NCI-H2196 treated with DMSO at 0.1 percent for 48 hours (cell line): ENCODE results near the gene CALR3.
"Not testable (repeated sequence)": the region's sequence is repeated elsewhere in the genome, so short reads cannot be mapped to it uniquely, and the experiment has no call there.

Source experiments
- DNase-seq: peaks from one replicate; lab custom pipeline; 2025; ENCODE audit not compliant: unreplicated experiment; lab: John Stamatoyannopoulos, UW

CALR3 gene

GRCh38 chr19:16495982-16496612 lies at the start of gene CALR3, which contains the start of gene C19orf44:
CALR3 (minus strand) TSS chr19:16496167; CDS start chr19:16496129, 38 bp downstream.
C19orf44 (plus strand) TSS chr19:16496394; CDS start chr19:16500793, 4,399 bp downstream.
- DNase-seq = peak; percentile 97

GRCh38 chr19:16544473-16545231 lies 48.7 kb upstream of the CALR3 start:
- no peak for DNase-seq

GRCh38 chr19:16543734-16544133 lies 47.8 kb upstream of the CALR3 start:
- DNase-seq = not testable (repeated sequence)

GRCh38 chr19:16542910-16543472 lies 47.0 kb upstream of the CALR3 start:
- no peak for DNase-seq

DNA sequence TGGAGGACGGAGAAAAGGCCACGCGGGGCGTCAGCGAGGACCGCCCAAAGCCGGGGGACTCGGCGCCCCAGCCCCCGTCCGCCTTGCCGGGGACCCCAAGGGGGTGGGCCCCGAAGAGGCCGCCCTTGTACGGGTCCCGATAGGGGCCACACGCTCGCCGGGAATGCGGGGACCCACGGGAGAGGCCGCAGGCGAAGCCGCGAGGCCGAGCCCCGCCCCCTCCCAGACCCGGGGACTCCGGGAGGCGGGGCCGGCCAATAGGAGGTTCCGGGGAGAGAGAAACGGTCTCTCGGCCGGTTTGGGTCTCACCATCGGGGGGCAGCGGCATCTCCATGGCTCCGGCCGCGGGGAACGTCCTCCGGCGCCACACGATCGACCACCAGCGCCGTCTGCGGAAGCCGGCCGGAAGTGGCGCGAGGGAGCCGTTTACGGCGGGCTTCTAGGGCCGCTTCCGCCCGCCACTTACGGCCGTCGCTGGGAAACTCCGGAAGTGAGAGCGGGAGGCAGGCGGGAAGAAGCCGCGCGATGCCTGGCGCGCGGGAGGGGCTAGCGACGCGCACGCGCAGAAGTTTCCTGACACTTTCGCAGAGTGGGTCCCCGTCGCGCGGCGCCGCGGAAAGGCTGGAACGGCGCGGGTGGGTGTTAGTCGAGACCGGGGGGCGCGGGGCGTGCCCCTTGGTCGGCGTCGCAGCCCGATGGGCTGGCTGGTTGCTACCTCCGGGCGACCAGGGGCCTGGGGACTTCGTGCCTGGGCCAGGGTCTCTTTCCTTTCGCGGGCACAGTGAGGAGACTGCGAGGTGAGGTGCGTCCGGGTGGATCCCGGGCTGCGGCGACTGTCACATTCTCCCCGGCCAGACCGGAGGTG lies 46.3 kb upstream of the CALR3 start, which contains the start of gene CHERP:
TSS of gene CHERP (minus strand) at position 393 of the 865 bp plus-strand sequence. CDS start at position 334, 59 bp downstream.
- peak; percentile 90 for DNase-seq

DNA sequence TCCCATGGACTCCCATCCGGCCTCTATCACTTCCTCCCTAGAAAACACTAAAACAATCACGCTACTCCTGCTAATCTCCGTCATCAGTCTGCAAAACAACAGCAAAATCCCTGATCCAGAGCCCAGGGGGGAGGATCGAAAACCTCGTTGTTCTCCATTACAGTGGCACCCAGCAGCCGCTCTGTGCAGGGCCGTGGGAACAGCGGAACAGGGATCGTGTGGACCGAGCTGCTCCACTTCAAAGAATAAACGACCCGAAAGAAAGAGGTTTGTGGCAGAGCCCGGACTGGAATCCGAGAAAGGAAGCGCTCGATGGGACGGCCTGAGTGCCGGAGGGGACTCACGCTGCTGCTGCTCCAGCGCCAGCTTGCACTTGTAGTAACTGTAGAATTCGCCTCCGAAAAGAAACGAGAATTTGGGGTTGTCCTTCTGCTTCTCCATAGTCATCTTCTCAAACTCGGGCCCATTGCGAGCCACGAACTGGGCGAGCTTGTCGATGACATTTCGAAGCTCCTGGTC lies 45.6 kb upstream of the CALR3 start:
- DNase-seq = no peak

DNA sequence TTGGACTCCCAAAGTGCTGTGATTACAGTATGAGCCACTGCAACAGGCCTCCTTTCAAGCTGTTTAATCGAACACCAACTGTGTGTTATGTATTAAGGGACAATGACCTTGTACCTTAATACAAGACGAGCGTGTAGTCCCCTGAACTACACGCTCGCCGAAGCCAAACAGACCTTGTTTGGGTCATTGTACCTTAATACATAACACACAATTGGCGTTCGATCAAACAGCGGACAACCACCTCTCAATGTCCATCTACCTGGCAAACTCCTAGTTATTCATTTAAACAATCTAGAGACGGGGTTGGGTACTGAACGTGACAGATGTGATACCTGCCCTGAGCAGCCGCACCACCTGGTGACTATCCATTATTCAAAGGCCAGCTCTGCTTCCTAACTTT lies 45.0 kb upstream of the CALR3 start:
- DNase-seq = no peak

DNA sequence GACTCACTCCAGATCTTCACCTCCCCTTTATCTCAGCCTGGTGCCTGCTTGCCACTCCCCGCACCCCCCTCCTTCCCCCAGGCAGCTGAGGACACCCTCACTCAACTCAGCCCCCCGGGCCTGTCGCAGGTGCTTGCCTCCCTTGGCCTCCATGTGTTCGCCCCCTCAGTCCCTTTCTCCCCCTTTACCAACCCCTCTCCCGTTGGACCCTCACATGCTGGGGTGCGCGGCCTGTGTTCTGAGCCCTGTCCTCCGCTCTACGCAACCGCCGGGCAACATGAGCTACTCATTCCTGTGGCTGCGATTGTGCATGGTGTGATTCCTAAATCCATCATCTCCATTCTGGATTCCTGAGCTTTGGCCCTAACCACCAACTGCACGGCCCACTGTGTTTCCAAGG lies 41.1 kb upstream of the CALR3 start:
- no peak for DNase-seq

DNA sequence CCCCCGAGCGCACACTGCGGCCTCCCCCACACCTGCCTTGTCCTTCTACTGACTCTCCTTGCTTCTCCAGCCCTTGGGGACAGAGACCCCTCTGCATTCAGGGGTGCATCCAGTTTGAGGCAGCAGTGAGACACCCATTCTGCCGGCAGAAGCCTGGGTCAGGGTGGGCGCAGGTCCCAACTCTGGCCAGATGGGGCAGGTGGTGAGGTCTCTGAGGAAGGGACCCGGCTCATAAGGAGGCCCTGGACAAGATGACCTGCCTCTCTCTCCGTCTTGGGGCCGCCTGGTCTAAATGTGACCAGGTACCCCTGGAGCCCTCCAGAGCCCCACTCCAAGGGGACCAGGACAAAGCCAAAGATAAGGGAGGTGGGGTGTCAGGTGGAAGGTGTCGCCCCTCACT lies 40.2 kb upstream of the CALR3 start:
- no peak for DNase-seq

DNA sequence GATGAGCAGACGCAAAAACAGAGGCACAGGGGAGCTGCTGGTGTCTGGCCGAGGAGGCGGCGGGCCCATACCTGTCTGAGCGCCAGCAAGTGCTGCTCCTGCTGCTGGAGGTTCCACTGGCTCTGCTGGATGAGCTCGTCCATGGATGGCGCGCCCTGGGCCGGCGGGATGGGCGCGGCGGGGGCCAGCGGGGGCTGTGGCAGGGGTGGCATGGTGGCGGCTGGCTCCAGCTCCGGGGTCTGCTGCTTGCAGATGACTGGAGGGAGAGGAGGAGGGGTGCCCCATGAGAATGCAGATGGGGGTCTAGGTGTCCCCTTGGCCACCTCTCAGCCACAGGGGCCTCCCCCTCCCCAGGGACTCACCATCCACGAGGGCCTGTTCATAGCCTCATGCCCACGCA lies 39.4 kb upstream of the CALR3 start:
- DNase-seq = no peak

GRCh38 chr19:16532440-16533234 lies 36.7 kb upstream of the CALR3 start:
- DNase-seq = no peak

- no peak for DNase-seq
Measured at GRCh38 chr19:16531380-16531669, 35.4 kb upstream of the CALR3 start.

DNA sequence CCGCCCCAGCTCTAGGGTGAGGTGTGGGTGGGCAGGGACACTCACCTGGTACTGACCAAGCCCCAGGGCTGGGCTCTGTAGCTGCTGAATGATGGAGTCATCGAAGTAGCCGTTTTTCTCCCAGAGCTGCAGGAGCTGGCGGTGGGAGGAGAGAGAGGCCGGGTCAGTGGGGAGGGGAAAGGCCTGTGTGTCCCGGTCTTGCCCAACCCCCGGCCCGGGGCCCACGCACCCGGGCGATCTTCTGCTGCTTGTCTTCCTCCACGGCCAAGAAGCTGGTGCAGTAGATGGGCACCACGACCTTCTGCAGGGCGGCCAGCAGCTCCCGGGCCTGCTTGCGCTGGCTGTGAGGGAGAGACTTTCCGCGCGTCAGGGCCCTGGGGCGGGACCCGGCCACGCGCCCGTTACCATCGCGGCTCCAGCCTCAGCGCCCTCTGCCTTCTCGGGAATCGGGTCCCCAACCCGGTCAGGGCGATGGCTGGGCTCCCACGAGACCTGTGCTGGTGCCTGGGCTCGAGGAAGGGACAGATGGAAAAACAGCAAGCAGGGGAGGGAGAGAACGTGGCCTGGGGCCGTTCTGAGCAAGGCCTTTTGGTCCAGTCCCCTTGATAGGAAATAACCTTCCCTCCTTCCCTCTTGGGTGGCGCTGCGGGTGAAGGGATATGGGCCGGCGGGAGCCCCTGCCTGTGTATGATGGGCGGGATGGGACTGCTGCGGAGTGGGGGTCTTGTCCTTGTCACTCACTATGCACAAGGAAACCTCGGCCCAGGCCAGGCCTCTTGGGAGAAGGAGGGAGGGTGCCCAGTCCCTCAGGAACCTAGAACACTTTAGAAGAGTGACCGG lies 34.8 kb upstream of the CALR3 start:
- DNase-seq = no peak

- DNase-seq = no peak
Measured at GRCh38 chr19:16529466-16530144, 33.6 kb upstream of the CALR3 start.

DNA sequence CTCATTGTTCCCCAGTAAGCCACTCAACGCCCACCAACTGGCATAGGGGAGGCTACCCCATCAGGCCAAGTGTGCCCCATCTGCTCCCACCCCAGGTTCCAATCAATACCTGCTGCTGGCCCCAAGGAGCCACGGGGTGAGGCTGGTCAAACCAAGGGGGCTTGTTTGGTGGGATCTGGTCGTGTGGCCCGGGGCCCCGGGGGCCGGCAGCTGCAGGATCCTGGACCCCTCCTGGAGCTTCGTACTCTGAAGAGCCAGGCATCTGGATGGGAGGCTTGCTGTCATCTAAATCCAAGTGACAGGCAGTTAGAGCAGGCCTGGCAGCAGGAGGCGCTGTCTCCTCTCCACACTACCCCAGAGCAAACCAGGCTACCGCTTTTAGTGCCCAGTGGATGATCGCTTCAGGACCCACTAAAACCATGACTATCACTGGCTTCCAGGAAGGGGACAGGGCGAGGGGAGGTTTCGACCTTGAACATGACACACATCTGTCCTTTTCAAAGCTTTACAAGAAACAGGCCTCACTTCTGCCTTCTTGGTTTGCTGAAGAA lies 32.1 kb upstream of the CALR3 start:
- no peak for DNase-seq

DNA sequence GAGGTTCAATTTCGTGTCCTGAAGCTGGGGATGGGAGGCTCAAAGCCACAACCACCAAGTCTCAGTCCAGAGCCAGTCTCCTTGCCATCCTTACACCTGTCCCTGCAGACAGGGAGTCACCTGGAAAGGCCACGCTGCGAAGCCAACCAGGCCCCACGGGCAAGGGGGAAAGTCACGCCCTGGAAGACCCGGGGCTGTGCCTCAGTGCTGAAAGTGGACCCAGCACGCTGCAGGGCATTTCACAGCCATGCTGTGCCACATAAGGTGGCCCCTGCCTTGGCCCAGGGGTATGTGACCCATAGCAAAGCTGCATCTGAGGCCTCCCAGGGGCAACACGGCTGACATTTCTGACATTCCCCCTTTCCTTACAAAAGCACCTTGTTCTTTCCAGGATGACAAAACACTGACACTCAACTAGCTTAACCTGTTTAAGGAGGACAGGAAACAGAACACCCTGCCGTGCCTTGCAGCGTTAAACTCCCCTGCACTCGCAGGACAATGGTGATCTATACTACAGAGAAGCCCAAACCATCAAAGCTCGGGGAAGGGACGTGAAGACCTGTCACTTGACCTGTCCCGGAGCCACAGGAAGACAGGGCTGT lies 31.5 kb upstream of the CALR3 start:
- no peak for DNase-seq

GRCh38 chr19:16525751-16526481 lies 29.9 kb upstream of the CALR3 start:
- peak; percentile 32 for DNase-seq
